Hematopoietic multipotent progenitor cell treated with erythropoietin and hydrocortisone succinate and interleukin-3 and kit ligand, for 17 days (in vitro differentiated cells): ENCODE data around the gene IQSEC1.

ENCODE experiments used
- DNase-seq: peaks from one replicate; pipeline ENCODE4 v3.0.0-alpha.2; 2015; ENCODE audit warnings: low spot score

The IQSEC1 gene

DNA sequence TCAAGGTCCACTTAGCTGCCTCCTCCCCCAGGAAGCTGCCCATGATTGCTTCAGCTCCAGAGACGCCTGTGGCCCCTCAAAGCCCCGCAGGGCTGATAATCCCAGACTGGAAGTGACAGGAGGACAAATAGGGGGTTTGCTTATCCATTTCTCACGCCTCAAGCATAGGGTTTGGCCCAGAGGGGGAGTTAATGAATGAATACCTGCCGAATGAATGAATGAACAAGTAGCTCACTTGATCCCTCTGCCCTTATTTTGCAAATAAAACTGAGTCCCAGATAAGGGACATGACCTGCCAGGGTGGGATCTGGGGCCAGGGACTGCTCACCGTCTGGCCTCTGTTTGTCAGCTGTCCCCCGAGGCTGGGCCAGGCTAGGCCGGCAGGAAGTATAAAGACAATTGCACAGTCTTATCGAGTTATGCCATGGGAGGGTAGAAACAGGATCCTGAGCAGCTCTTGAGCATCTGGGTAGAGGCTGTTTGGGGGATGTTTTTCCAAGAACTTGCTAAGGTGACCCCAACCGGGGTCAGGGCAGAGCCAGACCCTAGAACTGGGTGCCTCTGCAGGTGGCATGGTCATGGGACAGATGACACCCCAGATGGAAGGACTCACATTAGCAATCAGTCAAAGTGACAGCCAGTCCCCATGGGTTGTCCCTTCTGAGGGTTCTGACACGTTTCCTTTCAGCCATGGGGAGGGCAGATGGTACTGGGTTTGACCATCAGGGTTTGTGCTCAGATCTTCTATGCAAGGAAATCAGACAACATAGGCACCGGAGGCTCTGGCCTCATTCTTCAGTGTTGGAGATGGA is 45.0 kb downstream of the IQSEC1 start:
- no peak for DNase-seq

GRCh38 chr3:13027154-13027553 is 46.1 kb downstream of the IQSEC1 start:
- no peak for DNase-seq

DNA sequence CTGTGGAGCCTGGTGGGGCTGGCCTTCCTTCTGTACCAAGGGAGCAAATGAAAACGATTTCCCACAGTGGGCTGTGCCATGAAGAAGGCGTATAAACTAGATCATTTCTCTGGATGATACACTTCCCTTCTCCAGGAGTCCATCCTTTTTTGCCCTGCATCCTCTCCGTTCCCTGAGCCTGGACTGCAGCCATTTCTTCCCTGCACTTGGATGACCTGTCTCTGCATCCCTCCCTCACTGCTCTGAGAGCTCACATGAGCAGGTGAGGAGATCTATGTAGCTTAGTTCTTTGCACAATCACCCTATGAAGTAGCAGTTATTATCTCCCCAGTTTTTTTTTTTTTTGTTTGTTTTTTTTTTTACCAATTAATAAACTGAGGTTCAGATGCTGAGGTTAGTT is 46.7 kb downstream of the IQSEC1 start:
- no peak for DNase-seq

DNA sequence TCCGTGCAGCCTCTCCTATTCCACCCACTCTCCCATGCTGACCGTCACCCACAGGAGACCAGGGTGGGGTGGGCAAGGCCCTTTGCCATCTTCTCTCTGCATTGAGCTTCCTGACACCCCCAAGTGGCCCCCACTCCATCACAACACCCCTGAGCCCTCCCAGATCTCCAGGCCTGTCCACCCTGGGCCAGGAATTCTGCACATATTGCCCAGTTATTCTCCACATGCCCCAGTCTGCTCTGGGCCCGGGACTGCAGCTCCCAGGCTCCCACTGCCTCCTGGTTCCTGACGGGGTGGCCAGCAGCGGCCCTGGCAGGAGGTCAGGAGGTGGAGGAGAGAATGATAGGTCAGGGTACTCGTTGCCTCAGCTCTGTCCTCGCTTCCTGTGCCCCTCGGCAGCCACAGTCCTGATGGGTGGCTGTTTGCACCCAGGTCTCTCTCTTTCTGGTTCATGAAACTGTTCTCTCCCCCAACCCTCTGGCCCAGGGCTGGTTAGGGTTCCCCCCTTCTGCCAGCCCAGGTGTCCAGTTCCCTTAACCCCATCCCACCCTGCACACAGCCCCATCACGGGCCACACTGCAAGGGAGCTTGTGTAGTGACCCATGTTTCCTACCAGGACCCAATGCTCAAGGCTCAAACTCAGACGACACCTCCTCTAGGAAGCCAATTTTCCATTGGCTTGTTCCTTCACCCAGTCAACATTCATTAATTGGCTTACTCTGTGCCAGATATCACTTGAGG is 47.3 kb downstream of the IQSEC1 start:
- no peak for DNase-seq

DNA sequence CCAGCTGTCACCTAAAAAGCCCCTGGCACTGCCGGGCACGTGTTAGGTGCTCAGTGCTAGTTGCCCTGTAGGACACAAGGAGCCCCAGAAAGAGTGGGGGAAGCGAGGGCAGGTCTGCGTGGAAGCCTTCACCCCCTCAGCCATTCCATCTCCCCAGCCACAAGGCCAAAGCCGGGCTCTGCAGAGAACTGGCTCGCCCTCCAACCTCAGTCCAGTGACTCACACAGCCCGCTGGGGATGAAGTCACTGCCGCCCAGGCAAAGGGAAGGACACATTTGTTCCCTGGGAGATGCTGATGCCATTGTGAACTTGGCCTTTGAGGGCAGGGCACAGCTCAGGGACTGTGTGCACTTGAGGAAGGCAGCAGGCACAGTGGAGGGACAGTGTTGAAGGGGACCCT is 48.1 kb downstream of the IQSEC1 start:
- no peak for DNase-seq

- DNase-seq: no peak
These were observed 48.5 kb downstream of the IQSEC1 start for GRCh38 chr3:13024765-13025065.

- DNase-seq: no peak
These were observed 49.1 kb downstream of the IQSEC1 start for GRCh38 chr3:13023971-13024764.

DNA sequence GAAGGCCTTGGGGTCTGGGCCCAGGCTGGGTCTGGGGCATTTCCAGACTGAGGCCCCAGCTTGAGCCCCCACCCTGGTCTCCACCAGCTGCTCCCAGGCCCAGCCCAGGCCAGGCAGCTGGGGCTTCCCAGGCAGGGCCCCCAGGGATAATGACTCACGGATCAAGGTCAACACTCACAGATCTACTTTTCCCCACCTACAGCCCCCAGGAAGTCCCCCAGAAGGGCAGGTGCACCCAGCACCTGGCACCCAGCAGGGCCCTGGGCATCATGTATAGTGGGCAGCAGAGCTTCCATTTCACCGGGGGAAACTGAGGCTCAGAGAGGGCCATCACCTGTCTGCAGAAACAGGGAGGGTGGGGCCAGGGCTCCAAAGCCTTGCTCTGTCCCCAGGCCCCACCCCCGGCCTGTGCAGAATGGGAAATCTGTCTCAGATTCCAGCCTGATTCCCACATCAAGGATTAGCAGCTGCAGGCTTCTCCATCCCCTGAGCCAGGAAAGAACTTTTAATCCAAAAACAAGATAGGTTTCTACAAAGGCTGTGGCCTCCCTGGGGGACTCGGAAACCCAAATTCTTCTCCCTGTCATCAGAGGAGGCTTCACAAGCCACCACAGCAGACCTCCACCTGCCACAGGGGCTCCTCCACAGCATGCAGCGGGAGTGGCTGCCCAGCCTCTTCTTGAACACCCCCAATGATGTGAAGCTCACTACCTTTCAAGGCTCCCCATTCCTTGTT is 49.8 kb downstream of the IQSEC1 start:
- DNase-seq: no peak

- DNase-seq: no peak
These were observed 50.6 kb downstream of the IQSEC1 start for GRCh38 chr3:13022348-13023234.

- no peak for DNase-seq
These were observed 51.8 kb downstream of the IQSEC1 start for GRCh38 chr3:13021141-13022114.

GRCh38 chr3:13020159-13020750 is 53.0 kb downstream of the IQSEC1 start:
- DNase-seq: no peak

- no peak for DNase-seq
These were observed 53.8 kb downstream of the IQSEC1 start for GRCh38 chr3:13019243-13020095.

DNA sequence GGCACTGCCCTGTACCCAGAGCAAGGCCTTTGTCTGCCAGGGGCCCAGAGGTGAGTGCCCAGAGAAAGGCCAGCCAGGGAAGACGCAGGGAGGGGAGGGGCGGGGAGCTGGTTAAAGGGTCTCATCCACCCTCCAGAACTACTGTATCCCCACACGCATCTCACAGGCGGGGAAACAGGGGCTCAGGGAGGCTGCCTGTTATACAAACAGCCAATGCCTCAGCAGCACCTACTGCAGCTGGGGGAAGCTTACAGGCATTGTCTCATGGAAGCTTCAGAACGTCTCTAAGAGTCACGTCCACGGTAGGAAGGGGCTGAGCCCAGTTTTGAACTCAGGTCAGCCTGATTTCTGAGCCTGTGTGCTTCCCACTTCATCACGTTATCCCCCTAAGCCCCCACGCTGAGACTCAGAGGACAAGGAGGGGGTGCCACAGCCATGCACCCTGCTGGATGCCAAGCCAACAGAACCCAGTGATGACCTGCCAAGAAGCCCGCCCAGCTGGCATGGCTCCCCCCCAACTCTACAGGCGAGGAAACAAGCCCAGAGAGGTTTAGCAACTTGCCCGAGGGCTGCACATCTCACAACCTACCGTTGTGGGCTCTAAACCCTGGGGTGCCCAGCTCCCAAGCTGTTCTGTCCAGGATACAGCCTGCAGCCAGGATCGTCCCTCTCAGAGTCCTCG is 54.5 kb downstream of the IQSEC1 start:
- no peak for DNase-seq

DNA sequence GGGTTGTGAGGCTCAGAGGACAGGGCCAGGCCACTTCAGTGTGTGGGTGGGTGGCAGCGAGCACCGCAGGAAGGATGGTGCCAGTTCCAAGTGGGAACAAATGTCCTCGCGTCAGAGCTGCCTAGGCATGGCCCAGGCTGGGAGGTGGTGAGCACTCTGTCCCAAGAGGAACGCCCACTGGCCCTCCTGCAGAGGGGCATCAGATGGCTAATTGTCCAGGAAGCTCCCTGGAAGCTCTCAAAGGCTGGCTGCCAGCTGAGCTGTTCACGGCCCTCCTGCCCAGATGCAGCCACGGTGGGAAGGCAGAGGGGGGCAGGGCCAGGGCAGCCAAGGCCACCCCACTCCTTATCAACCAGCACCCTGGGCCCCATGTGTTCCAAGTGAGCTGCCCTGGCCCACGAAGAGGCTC is 55.2 kb downstream of the IQSEC1 start:
- DNase-seq: peak; percentile 63

GRCh38 chr3:13017361-13018042 is 55.7 kb downstream of the IQSEC1 start:
- peak; percentile 16 for DNase-seq

DNA sequence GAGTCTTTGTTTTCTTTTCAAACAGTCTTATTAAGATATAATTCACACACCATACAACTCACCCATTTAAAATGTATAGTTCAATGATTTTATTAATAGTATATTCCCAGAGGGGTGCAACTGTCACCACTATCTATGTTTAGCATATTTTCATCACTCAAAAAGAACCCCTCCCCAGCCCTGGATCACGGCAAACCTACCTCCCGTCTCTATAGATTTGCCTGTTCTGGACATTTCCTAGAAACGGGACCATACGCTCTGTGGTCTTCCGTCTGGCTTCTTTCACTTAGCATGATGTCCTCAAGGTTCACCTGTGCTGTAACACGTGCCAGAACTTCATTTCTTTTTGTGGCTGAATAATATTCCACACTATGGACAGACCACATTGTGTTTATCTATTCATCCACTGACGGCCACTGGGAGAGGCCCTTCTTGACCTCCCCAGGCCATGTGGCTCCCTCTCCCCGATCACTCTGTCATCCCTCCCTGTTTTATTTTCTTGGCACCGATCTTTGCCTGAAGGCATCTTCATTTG is 56.4 kb downstream of the IQSEC1 start:
- peak; percentile 17 for DNase-seq

- peak; percentile 34 for DNase-seq
These were observed 57.0 kb downstream of the IQSEC1 start for GRCh38 chr3:13016083-13016720.
